ENCODE data around the gene ZNF133. TPM values are rescaled to one million over a fixed set of nuclear protein-coding genes. Genes with fewer than 3 reads are reported as not detected.

ZNF133 gene
- total and polyA plus RNA-seq, 2 experiments from 2014 or later: 10.9 to 22.4 TPM

- 100% methylated on average over 3 of the region's 3 CpGs for WGBS (ENCODE audit: low lambda C conversion rate, missing lambda C conversion rate)
Observed at GRCh38 chr20:18299364-18299763, 11.0 kb downstream of the ZNF133 start.

GRCh38 chr20:18304618-18305017 is 16.3 kb downstream of the ZNF133 start:
- WGBS (ENCODE audit: low lambda C conversion rate, missing lambda C conversion rate): 92% methylated on average over 1 of the region's 1 CpG
- DNase-seq (ENCODE audit: low spot score): no peak
- Histone ChIP-seq H3K27ac (no peak overlapping the region), H3K4me1 (ENCODE audit: insufficient read depth) (no peaks in the 10 kb centered on the region), H4K20me1 (ENCODE audit: insufficient read depth, poor library complexity, severe bottlenecking) (no peaks in the 10 kb centered on the region), H3K27me3 (no peaks in the 10 kb centered on the region), H3K4me3 (no peak overlapping the region), H3K4me2 (no peak overlapping the region), H3K9me3 (ENCODE audit: low read depth) (no peaks in the 10 kb centered on the region), H3K9me2 (replicated peaks; ENCODE audit: insufficient read depth) (no peaks in the 10 kb centered on the region), H2AFZ (no peak overlapping the region), H3K79me2 (peaks cover 5% of the 10 kb centered on the region), H3K36me3 (replicated peaks; ENCODE audit: insufficient read depth, low read depth) (no peaks in the 10 kb centered on the region)
- no peak for TF ChIP-seq CTCF (IDR thresholded peaks at IDR 0.05; ENCODE audit: poor library complexity)
- TF ChIP-seq EZH2 (IDR thresholded peaks at IDR 0.05; ENCODE audit: borderline replicate concordance): no peak
- TF ChIP-seq EZH2phosphoT487 (IDR thresholded peaks at IDR 0.05; ENCODE audit: low read depth, severe bottlenecking, unreplicated experiment): no peak

More at GRCh38 chr20:18299364-18299763, 11.0 kb downstream of the ZNF133 start:
- no peak for DNase-seq (ENCODE audit: low spot score)
- Histone ChIP-seq H4K20me1 (ENCODE audit: insufficient read depth, poor library complexity, severe bottlenecking) (no peaks in the 10 kb centered on the region), H3K9me2 (replicated peaks; ENCODE audit: insufficient read depth) (no peaks in the 10 kb centered on the region), H3K79me2 (peaks cover 31% of the 10 kb centered on the region), H3K4me3 (no peak overlapping the region), H3K4me1 (ENCODE audit: insufficient read depth) (no peaks in the 10 kb centered on the region), H3K36me3 (replicated peaks; ENCODE audit: insufficient read depth, low read depth) (no peaks in the 10 kb centered on the region), H3K27me3 (no peaks in the 10 kb centered on the region), H3K4me2 (no peak overlapping the region), H3K9me3 (ENCODE audit: low read depth) (peaks cover 9% of the 10 kb centered on the region), H3K27ac (no peak overlapping the region), H2AFZ (no peak overlapping the region)
- no peak for TF ChIP-seq CTCF (IDR thresholded peaks at IDR 0.05; ENCODE audit: poor library complexity)
- TF ChIP-seq EZH2 (IDR thresholded peaks at IDR 0.05; ENCODE audit: borderline replicate concordance): no peak
- TF ChIP-seq EZH2phosphoT487 (IDR thresholded peaks at IDR 0.05; ENCODE audit: low read depth, severe bottlenecking, unreplicated experiment): no peak

DNA sequence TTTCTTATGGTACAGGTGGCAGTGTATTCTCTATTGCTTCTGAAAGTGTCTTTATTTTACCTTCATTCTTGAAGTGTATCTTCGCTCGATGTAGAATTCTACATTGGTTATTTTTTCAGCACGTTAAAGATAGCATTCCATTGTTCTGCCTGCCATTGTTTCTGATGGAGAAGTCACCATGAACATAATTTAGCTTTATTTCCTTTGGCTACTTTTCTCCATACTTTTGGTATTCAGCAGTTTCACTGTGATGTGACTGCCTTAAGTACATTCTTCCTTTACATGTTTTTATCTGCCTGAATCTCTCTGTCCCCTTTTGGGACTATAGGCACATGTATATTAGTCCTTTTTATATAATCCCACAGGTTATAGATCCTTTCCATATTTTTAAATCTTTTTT is 19.0 kb downstream of the ZNF133 start:
- Histone ChIP-seq H3K79me2 (peaks cover 2% of the 10 kb centered on the region), H3K9me3 (ENCODE audit: low read depth) (no peaks in the 10 kb centered on the region), H4K20me1 (ENCODE audit: insufficient read depth, poor library complexity, severe bottlenecking) (no peaks in the 10 kb centered on the region), H2AFZ (no peak overlapping the region), H3K4me2 (no peak overlapping the region), H3K27me3 (no peaks in the 10 kb centered on the region), H3K27ac (no peak overlapping the region), H3K9me2 (replicated peaks; ENCODE audit: insufficient read depth) (no peaks in the 10 kb centered on the region), H3K4me1 (ENCODE audit: insufficient read depth) (no peaks in the 10 kb centered on the region), H3K4me3 (no peak overlapping the region), H3K36me3 (replicated peaks; ENCODE audit: insufficient read depth, low read depth) (no peaks in the 10 kb centered on the region)
- WGBS (ENCODE audit: low lambda C conversion rate, missing lambda C conversion rate): 94% methylated on average over 3 of the region's 3 CpGs
- TF ChIP-seq EZH2phosphoT487 (IDR thresholded peaks at IDR 0.05; ENCODE audit: low read depth, severe bottlenecking, unreplicated experiment): no peak
- TF ChIP-seq CTCF (IDR thresholded peaks at IDR 0.05; ENCODE audit: poor library complexity): no peak
- TF ChIP-seq EZH2 (IDR thresholded peaks at IDR 0.05; ENCODE audit: borderline replicate concordance): no peak
- DNase-seq (ENCODE audit: low spot score): no peak

- Histone ChIP-seq H4K20me1 (ENCODE audit: insufficient read depth, poor library complexity, severe bottlenecking) (no peaks in the 10 kb centered on the region), H3K4me1 (ENCODE audit: insufficient read depth) (no peaks in the 10 kb centered on the region), H3K79me2 (no peaks in the 10 kb centered on the region), H3K9me3 (ENCODE audit: low read depth) (no peaks in the 10 kb centered on the region), H3K27ac (no peak overlapping the region), H3K9me2 (replicated peaks; ENCODE audit: insufficient read depth) (no peaks in the 10 kb centered on the region), H3K4me2 (no peak overlapping the region), H3K36me3 (replicated peaks; ENCODE audit: insufficient read depth, low read depth) (no peaks in the 10 kb centered on the region), H2AFZ (no peak overlapping the region), H3K27me3 (no peaks in the 10 kb centered on the region), H3K4me3 (no peak overlapping the region)
- DNase-seq (ENCODE audit: low spot score): no peak
- no peak for TF ChIP-seq EZH2phosphoT487 (IDR thresholded peaks at IDR 0.05; ENCODE audit: low read depth, severe bottlenecking, unreplicated experiment)
- TF ChIP-seq CTCF (IDR thresholded peaks at IDR 0.05; ENCODE audit: poor library complexity): no peak
- TF ChIP-seq EZH2 (IDR thresholded peaks at IDR 0.05; ENCODE audit: borderline replicate concordance): no peak
- WGBS (ENCODE audit: low lambda C conversion rate, missing lambda C conversion rate): 76% methylated on average over 5 of the region's 5 CpGs
Observed at GRCh38 chr20:18310051-18310450, 21.7 kb downstream of the ZNF133 start.

Data from hepatocyte (in vitro differentiated cells).